GM18861 (cell line): ENCODE data around the gene HES7.
"Not testable (repeated sequence)": the region's sequence is repeated elsewhere in the genome, so short reads cannot be mapped to it uniquely, and the experiment has no call there.

ENCODE experiments used
- ATAC-seq: cut with Tn5 transposase; IDR thresholded peaks from one replicate; pipeline ENCODE4 v1.9.1; 2021; ENCODE audit not compliant: unreplicated experiment

HES7 gene

DNA sequence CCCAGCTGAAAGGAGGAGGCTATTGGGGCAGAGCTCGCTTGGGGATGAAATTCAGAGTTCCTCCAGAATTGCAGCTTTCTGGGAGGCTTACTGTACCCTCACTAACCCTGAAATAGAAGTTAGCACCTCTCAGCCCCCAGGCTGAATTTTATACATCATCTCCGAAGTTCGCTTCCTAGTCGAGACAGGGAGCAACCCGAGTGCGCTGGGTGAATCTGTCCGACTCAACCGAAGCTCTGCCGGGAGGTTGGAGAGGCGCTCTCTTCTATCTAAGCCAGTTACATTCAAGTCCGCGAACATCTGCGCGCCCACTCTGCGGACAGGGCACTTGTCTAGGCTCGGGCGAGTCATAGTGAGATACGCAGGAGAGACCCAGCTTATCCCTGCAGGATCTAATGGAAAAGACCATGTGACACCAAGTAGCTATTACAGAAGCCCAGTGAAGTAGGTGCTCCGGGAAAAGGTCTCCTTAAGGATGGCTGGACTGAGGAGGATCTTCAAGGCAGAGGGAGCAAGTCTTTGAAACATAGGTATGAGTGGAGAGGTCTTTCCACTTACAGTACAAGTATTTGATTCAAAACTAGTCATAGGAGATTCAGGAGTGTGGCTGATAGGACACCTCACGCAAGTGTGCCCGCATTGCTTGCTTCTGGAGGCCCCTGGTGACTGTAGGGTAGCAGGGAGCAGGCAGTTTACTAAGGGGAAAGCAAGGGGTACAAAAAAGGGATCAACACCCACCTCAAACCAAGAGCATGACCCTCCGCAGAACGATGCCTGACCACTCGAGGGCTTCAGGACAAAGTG lies 646 bp upstream of the HES7 start:
- ATAC-seq, result no peak

DNA sequence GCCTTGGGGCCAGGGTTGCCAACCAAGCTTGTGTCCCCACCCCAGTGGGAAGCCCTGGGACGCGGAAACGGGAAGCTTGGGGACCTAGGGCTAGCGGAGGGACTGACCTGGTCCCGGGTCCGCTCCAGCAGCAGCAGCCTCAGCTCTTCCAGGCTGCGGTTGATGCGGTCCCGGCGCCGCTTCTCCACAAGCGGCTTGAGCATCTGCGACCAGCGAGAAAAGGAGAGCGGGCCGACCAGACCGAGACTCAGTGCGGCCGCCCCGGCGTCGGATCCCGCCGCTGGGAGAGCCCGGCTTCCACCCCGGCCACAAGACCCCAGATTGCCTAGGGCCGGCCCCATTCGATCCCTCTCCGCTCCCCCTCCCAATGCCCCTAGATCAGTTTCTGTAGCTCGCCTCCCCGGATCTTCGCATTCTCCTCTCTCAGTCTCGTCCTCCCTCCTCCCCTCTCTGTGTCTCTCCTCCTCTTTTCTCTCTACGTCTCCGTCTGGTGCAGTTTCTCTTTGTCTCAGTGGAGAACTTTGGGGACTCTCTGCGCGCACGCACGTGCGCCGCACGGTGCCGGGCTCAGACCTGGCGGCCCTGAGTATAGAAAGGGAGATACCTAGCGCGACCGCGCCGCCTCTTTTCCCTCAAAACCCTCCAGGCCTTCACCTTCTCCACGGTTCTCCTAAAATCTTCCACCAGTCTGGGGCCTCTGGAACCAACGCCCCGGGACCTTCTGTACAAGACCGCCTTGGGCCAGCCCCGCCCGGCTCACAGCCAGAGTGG lies 797 bp downstream of the HES7 start:
- ATAC-seq, result no peak

- ATAC-seq, result no peak
Measured at GRCh38 chr17:8122422-8122923, 1.4 kb downstream of the HES7 start.

DNA sequence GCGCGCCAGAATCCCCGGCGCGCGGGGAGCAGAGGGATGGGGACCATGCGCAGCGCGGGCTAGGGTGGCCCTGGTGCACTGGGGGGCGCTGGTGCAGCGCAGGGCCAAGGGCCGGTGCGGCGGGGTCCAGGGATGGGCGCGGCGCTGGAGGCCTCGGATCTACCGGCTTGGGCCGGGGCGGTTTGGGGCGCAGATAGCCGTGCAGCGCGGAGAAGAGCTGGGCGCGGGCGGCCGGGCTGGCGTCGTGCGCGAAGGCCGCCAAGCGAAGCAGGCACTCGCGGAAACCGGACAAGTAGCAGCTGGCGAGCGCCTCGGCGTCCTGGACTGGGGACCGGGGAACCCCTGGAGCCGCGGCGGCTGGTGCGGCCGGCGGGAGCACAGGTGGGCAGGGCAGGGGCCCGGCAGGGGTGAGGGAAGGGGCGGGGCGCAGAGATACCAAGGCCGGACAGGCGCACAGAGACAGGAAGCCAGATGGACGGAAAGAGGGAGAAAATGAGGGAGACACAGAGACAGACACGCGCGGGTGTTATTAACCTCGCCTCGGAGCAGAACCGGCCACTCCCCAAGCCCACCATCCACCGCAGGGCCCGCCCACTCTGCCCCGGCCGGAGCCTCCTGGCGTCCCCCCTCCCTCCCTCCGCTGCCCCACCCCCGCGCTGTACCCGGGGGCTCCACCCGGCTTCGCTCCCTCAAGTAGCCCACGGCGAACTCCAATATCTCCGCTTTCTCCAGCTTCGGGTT lies 2.1 kb downstream of the HES7 start:
- ATAC-seq, result peak; percentile 22

GRCh38 chr17:8121407-8121680 lies 2.6 kb downstream of the HES7 start:
- ATAC-seq, result no peak

DNA sequence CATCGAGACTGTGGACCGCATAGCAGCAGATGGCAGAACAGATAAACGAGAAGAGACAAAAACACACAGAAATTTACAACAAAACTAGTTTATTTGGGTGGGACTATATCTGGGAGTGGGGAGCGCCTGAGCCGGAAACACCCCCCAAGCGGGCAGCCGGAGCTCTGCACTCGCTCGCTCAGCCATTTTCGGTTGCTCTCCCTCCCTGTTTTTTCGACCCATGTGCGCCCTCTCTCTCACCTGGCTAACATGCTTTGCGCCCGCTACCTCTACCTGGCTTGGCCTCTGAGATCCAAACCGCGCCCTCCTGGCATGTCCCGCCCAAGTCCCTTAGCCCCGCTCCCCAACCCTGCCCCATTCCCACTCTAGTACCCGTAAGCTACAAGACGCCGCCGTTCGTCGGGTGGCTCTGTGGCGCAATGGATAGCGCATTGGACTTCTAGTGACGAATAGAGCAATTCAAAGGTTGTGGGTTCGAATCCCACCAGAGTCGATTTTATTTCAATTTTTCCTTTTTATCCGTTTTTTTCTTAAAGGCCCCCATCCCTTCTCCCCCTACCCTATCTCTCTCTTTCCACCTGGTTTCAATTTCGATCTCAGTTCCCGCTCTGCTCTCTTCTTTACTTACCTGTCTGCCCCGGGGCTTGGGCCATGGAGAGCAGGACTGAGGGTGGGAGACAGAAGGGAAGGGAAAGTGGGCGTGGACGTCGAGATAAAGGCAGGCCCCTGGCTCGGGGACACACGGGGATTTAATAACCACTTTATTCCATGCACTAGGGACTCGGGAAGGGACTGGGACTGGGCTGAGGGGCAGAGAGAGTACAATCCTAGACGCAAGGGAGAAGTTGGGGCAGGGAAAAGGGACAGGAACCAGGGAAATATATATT lies 3.1 kb downstream of the HES7 start:
- ATAC-seq, result no peak

- ATAC-seq, result peak; percentile 29
Measured at GRCh38 chr17:8119581-8120519, 4.1 kb downstream of the HES7 start.

GRCh38 chr17:8118769-8119580 lies 4.9 kb downstream of the HES7 start:
- no peak for ATAC-seq

GRCh38 chr17:8117980-8118768 lies 5.7 kb downstream of the HES7 start, which contains the start of gene ALOXE3:
Gene ALOXE3 (minus strand): TSS chr17:8118514. CDS start chr17:8117990, 524 bp downstream.
- no peak for ATAC-seq

DNA sequence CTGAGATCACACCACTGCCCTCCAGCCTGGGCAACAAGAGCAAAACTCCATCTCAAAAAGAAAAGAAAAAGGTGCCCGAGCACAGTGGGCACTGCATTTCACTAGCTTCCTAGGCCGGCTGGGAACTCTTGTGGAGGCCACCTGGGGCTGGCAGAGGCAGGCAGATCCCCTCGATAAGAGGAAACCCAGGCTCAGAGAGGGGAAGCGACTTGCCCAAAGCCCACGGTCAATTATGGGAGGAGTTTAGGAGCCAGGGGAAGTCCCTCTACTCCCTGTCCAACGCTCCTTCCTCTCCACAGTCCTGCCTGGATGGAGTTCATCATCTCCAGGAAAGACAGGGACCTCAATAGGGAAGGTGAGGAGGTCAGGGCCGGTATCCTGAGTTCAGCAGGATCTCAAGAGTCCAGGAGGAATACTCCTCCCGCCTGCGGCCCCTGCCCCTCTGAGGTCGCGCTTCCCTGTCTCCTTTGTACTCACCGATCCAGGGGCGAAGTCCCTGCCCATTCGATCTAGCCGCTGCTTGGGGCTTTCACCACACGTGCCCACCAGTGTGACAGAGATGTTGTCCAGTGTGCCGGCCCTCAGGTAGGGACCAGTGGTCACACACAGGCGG lies 6.4 kb downstream of the HES7 start:
- ATAC-seq, result no peak

GRCh38 chr17:8116776-8117175 lies 7.1 kb downstream of the HES7 start:
- ATAC-seq, result no peak

DNA sequence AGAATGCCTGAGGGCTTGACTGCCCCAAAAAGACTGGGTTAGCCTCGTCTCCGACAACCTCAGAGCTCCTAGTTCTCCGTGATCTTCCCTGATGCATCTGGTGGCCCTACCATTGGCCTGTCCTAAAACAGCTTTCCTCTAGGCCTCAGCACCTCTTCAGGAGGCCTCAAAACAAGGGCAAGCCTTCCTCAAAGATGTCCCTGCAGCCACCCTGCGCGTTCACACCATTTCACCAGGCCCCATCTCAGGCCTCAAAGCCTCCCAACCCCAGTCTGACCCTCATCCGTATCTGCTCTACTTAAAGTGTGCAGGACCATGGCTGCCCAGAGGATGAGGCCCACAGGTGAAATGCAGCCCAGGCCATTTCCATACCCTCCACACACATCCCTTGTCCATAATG lies 13.0 kb downstream of the HES7 start:
- ATAC-seq, result no peak

GRCh38 chr17:8110456-8110804 lies 13.5 kb downstream of the HES7 start:
- no peak for ATAC-seq

DNA sequence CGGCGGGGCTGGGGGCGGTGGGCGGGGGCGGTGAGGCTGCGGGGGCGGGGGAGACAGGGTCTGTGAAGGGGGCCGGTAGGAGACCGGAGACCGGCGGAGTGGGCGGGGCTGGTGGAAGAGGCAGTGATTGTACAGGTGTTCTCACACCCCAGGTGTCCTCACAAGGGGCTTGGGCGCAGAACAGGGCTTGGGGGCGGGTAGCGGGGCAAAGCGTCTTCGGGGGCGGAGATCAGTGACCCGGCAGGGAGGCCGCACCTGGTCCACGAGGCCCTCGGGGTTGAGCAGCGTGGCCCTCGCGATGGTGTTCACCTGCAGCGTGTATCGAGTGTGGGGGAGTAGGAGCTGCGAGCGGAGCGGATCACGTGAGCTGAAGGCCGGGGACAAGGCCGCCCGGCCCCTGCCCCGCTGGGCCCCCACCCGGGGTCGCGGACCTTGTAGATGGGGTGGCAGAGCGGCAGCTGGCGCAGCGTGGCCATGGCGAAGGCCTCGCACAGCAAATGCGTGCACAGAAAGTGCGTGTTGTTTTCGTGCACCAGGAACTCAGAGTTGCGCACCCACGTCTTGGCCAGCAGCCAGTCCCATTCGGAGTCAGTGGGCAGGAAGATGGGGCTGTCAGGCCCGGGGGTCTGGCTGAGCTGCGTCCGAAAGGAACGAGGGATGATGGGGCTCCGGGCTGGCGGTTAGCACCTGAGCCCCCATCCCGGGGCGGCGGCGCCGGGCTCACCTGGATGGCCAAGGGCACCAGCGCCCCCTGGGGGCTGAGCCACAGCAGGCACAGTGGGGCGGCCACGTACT lies 14.0 kb downstream of the HES7 start:
- no peak for ATAC-seq

DNA sequence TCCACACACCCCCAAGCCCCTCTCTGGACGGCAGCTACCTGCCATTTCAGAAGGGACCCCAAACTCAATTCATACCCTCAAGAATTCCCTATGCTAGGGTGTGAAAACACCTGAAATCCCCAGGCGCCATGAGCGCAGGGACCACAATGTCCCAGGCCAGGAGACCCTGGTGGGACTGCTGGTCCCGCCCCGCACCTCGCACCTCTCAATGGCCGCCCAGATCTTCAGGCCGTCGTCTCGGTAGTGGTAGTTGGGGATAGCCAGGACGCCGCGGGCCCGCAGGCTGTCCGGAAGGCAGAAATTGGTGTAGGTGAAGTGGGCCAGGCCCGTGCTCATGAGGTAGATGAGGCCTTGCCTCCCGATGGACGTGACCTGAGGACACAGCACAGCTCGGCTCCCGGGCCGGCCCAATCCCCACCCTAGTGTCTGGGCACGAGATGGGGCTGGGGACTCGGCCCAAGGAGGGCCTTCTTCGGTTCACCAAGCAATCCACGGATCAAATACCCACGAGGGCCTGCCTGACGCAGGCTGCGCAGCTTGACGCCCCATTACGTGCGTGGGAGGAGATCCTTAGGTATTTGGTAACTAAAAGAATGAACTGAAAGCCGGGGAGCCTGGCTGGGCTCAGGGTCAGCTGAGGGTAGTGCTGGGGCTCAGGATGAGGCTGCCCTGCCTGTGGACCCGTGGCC lies 14.8 kb downstream of the HES7 start:
- ATAC-seq, result no peak

DNA sequence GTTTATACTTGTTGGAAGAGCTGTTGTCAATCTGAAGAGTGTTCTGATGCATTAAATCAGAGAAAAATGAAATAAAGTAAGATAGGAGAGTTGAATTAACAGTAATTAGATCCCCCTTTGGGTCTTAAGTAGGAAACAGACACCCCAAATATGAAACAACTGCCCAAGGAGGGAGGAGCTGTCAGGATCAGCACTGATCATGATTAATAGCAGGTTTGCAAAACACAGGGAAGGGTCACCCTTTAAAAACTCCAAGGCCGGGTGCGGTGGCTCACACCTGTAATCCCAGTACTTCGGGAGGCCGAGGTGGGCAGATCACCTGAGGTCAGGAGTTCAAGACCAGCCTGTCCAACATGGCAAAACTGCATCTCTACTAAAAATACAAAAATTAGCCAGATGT lies 16.9 kb downstream of the HES7 start:
- not testable (repeated sequence) for ATAC-seq
